Mucosa of rectum (tissue), 2 donors: ENCODE data around the gene FSTL5.

Experiments used
- H3K27ac ChIP-seq, 2 donors: one replicate each; pipeline ENCODE4 v1.7.0; 2013; ENCODE audit warnings: inconsistent platforms in 2 of 2, low read depth in 2 of 2, low read length in 2 of 2
- H3K27me3 ChIP-seq, 2 donors: one replicate each; pipeline ENCODE4 v1.7.0; 2013; ENCODE audit warnings: low read length in 2 of 2; ENCODE audit not compliant: control insufficient read depth in 2 of 2, insufficient read depth in 2 of 2
- H3K36me3 ChIP-seq, 2 donors: one replicate each; pipeline ENCODE4 v1.7.0; 2013; ENCODE audit warnings: low read length in 2 of 2; ENCODE audit not compliant: control insufficient read depth in 2 of 2, insufficient read depth in 2 of 2
- H3K4me1 ChIP-seq, 2 donors: one replicate each; pipeline ENCODE4 v1.7.0; 2013; ENCODE audit warnings: low read length in 2 of 2, mild to moderate bottlenecking in 1 of 2; ENCODE audit not compliant: control insufficient read depth in 2 of 2, insufficient read depth in 2 of 2
- H3K4me3 ChIP-seq, 2 donors: one replicate each; pipeline ENCODE4 v1.7.0; 2013; ENCODE audit warnings: low read length in 2 of 2
- H3K9ac ChIP-seq, 2 donors: one replicate each; pipeline ENCODE4 v1.7.0; 2013; ENCODE audit warnings: low read length in 2 of 2, low read depth in 1 of 2, mild to moderate bottlenecking in 1 of 2
- H3K9me3 ChIP-seq, 2 donors: one replicate each; pipeline ENCODE4 v1.7.0; 2013; ENCODE audit warnings: low read length in 2 of 2; ENCODE audit not compliant: control insufficient read depth in 2 of 2
- donor health status: healthy.
- donor health status: Normal muscosa, but diverticular disease.

FSTL5 gene

GRCh38 chr4:161664740-161665139 lies 499.1 kb downstream of the FSTL5 start:
- no peaks in the 10 kb centered on the region for H3K9me3 ChIP-seq
- no peak overlapping the region for H3K9ac ChIP-seq
- no peaks in the 10 kb centered on the region for H3K4me1 ChIP-seq
- no peaks in the 10 kb centered on the region for H3K36me3 ChIP-seq
- no peaks in the 10 kb centered on the region for H3K27me3 ChIP-seq
- H3K27ac ChIP-seq = no peak overlapping the region
- no peak overlapping the region for H3K4me3 ChIP-seq

GRCh38 chr4:161663844-161664243 lies 500.0 kb downstream of the FSTL5 start:
- H3K36me3 ChIP-seq = no peaks in the 10 kb centered on the region
- H3K4me3 ChIP-seq = no peak overlapping the region
- H3K4me1 ChIP-seq = no peaks in the 10 kb centered on the region
- H3K27me3 ChIP-seq = no peaks in the 10 kb centered on the region
- no peak overlapping the region for H3K27ac ChIP-seq
- H3K9me3 ChIP-seq = no peaks in the 10 kb centered on the region
- H3K9ac ChIP-seq = no peak overlapping the region

- Histone ChIP-seq H3K4me3 (no peak overlapping the region), H3K9ac (no peak overlapping the region), H3K27ac (no peak overlapping the region), H3K27me3 (no peaks in the 10 kb centered on the region), H3K9me3 (no peaks in the 10 kb centered on the region), H3K4me1 (no peaks in the 10 kb centered on the region), H3K36me3 (no peaks in the 10 kb centered on the region)
Measured at GRCh38 chr4:161658676-161659075, 505.1 kb downstream of the FSTL5 start.

- H3K4me1 ChIP-seq = no peaks in the 10 kb centered on the region
- no peaks in the 10 kb centered on the region for H3K27me3 ChIP-seq
- no peaks in the 10 kb centered on the region for H3K36me3 ChIP-seq
- no peaks in the 10 kb centered on the region for H3K9me3 ChIP-seq
- H3K9ac ChIP-seq = no peak overlapping the region
- H3K4me3 ChIP-seq = no peak overlapping the region
- H3K27ac ChIP-seq = no peak overlapping the region
Measured at GRCh38 chr4:161657616-161658015, 506.2 kb downstream of the FSTL5 start.

- Histone ChIP-seq H3K27me3 (no peaks in the 10 kb centered on the region), H3K9ac (no peak overlapping the region), H3K9me3 (no peaks in the 10 kb centered on the region), H3K4me3 (no peak overlapping the region), H3K36me3 (no peaks in the 10 kb centered on the region), H3K27ac (no peak overlapping the region), H3K4me1 (no peaks in the 10 kb centered on the region)
Measured at GRCh38 chr4:161656594-161656993, 507.2 kb downstream of the FSTL5 start.

- no peak overlapping the region for H3K9ac ChIP-seq
- no peaks in the 10 kb centered on the region for H3K9me3 ChIP-seq
- H3K4me3 ChIP-seq = no peak overlapping the region
- no peaks in the 10 kb centered on the region for H3K27me3 ChIP-seq
- no peaks in the 10 kb centered on the region for H3K36me3 ChIP-seq
- H3K27ac ChIP-seq = no peak overlapping the region
- no peaks in the 10 kb centered on the region for H3K4me1 ChIP-seq
Measured at GRCh38 chr4:161655148-161655547, 508.7 kb downstream of the FSTL5 start.

GRCh38 chr4:161653697-161654096 lies 510.1 kb downstream of the FSTL5 start:
- Histone ChIP-seq H3K27me3 (no peaks in the 10 kb centered on the region), H3K36me3 (no peaks in the 10 kb centered on the region), H3K4me3 (no peak overlapping the region), H3K27ac (no peak overlapping the region), H3K9ac (no peak overlapping the region), H3K9me3 (no peaks in the 10 kb centered on the region), H3K4me1 (no peaks in the 10 kb centered on the region)

GRCh38 chr4:161651586-161651985 lies 512.2 kb downstream of the FSTL5 start:
- no peak overlapping the region for H3K27ac ChIP-seq
- H3K9ac ChIP-seq = no peak overlapping the region
- H3K4me3 ChIP-seq = no peak overlapping the region
- no peaks in the 10 kb centered on the region for H3K36me3 ChIP-seq
- no peaks in the 10 kb centered on the region for H3K27me3 ChIP-seq
- peaks cover 0 to 2% of the 10 kb centered on the region in 2 donors for H3K9me3 ChIP-seq
- no peaks in the 10 kb centered on the region for H3K4me1 ChIP-seq

- no peaks in the 10 kb centered on the region for H3K4me1 ChIP-seq
- H3K4me3 ChIP-seq = no peak overlapping the region
- no peaks in the 10 kb centered on the region for H3K27me3 ChIP-seq
- H3K9ac ChIP-seq = no peak overlapping the region
- no peak overlapping the region for H3K27ac ChIP-seq
- peaks cover 0 to 2% of the 10 kb centered on the region in 2 donors for H3K9me3 ChIP-seq
- no peaks in the 10 kb centered on the region for H3K36me3 ChIP-seq
Measured at GRCh38 chr4:161650812-161651211, 513.0 kb downstream of the FSTL5 start.

- Histone ChIP-seq H3K4me1 (no peaks in the 10 kb centered on the region), H3K9me3 (peaks cover 0 to 2% of the 10 kb centered on the region in 2 donors), H3K27ac (no peak overlapping the region), H3K9ac (no peak overlapping the region), H3K4me3 (no peak overlapping the region), H3K36me3 (no peaks in the 10 kb centered on the region), H3K27me3 (no peaks in the 10 kb centered on the region)
Measured at GRCh38 chr4:161647757-161648156, 516.0 kb downstream of the FSTL5 start.

- no peak overlapping the region for H3K27ac ChIP-seq
- no peaks in the 10 kb centered on the region for H3K4me1 ChIP-seq
- H3K27me3 ChIP-seq = no peaks in the 10 kb centered on the region
- H3K9ac ChIP-seq = no peak overlapping the region
- no peaks in the 10 kb centered on the region for H3K36me3 ChIP-seq
- no peak overlapping the region for H3K4me3 ChIP-seq
- H3K9me3 ChIP-seq = peaks cover 0 to 2% of the 10 kb centered on the region in 2 donors
Measured at GRCh38 chr4:161642708-161643107, 521.1 kb downstream of the FSTL5 start.
